NCI-H146 treated with DMSO at 0.1 percent for 48 hours (cell line): ENCODE data around the gene GNAO1.

ENCODE experiments used
- DNase-seq: peaks from one replicate; lab custom pipeline; 2025; ENCODE audit not compliant: unreplicated experiment; lab: John Stamatoyannopoulos, UW

Gene GNAO1

GRCh38 chr16:56284521-56284920, 93.2 kb downstream of the GNAO1 start:
- DNase-seq: no peak

DNA sequence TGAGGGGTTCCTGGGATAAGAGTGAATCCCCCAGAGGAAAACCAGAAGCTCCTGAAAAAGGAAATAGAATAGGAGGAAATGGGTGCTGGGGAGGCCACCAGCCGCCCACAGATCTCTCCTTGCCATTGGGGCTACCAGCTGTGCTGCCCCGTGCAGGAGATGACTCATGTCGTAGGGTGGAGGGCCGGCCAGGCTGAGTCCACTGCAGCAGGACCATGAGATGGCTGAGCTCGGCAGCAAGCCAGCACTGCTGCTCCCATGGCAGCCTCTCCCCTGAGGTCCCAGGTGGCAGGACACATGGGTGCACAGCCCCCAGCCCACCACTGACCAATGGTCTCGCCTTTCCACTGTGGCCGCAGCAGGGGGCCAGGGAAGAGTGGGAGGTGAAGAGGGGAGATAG, 95.5 kb downstream of the GNAO1 start:
- DNase-seq: no peak

GRCh38 chr16:56288019-56288418, 96.7 kb downstream of the GNAO1 start:
- peak; percentile 47 for DNase-seq

- DNase-seq: no peak
Measured at GRCh38 chr16:56289416-56289815, 98.1 kb downstream of the GNAO1 start.

GRCh38 chr16:56289862-56290261, 98.6 kb downstream of the GNAO1 start:
- no peak for DNase-seq

- no peak for DNase-seq
Measured at GRCh38 chr16:56294014-56294413, 102.7 kb downstream of the GNAO1 start.

- no peak for DNase-seq
Measured at GRCh38 chr16:56294579-56294978, 103.3 kb downstream of the GNAO1 start.

GRCh38 chr16:56295059-56295665, 103.9 kb downstream of the GNAO1 start:
- no peak for DNase-seq

GRCh38 chr16:56295739-56296527, 104.6 kb downstream of the GNAO1 start:
- DNase-seq: no peak

DNA sequence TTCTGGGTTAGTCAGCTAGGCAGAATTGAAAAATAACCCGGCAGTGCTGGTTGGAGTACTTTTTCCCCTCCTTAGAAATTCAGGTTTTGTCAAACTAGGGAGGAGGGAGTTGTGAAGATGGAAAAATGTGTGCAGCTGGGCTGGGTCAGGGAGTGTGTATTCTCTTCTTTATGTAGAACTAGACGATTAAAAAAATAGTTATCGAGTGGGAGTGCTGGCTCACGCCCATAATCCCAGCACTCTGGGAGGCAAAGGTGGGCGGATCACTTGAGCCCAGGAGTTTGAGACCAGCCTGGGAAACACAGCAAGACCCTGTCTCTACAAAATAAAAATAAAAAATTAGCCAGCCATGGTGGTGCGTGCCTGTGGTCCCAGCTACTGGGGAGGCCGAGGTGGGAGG, 106.4 kb downstream of the GNAO1 start:
- no peak for DNase-seq

- no peak for DNase-seq
Measured at GRCh38 chr16:56298116-56298515, 106.8 kb downstream of the GNAO1 start.

DNA sequence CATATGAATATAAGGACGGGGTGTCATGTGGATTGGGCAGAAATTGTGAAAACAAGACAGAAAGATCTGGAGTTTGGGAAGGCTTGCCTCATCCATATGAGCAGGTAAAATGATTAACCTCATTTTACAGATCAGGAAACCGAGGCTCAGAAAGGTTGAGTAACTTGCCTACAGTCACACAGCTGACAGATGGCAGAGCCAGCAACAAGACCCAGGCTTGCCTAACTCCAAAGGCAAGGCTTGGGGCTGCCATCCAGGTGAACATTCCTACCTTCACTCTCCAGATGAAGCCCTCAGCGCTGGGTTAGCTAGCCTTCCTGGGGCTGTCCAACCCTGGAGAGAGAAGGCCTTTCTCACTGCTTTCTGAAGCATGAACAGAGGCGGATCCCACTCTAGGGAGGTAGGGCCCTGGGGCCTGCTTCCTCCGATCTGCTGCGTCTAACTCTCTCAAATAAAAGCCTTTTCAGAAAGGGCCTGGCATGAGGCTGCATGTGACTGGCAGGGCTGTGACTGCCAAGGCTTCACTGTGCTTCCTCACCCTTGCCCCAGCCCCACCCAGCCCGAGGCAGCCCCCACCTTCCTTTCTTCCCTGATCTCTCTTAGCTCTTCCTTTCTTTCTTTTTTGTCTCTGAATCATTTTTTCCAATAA, 107.8 kb downstream of the GNAO1 start:
- DNase-seq: no peak

DNA sequence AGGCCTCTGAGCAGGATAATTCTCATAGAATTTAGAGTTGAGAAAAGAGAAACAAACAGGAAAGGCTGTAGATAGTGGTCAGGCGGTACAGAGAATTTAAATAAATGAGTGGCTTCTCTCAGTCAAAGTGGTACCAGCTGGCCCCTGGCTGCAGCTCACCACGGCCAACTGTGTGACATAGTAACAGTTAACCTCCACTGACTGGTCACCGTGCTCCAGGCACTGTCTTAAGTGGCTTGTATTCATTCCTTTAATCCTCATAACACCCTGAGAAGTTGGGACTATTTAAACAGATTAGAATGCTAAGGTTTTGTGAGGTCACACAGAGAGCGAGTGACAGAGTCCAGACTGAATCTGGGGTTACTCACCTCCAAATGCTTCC, 108.9 kb downstream of the GNAO1 start:
- no peak for DNase-seq

DNA sequence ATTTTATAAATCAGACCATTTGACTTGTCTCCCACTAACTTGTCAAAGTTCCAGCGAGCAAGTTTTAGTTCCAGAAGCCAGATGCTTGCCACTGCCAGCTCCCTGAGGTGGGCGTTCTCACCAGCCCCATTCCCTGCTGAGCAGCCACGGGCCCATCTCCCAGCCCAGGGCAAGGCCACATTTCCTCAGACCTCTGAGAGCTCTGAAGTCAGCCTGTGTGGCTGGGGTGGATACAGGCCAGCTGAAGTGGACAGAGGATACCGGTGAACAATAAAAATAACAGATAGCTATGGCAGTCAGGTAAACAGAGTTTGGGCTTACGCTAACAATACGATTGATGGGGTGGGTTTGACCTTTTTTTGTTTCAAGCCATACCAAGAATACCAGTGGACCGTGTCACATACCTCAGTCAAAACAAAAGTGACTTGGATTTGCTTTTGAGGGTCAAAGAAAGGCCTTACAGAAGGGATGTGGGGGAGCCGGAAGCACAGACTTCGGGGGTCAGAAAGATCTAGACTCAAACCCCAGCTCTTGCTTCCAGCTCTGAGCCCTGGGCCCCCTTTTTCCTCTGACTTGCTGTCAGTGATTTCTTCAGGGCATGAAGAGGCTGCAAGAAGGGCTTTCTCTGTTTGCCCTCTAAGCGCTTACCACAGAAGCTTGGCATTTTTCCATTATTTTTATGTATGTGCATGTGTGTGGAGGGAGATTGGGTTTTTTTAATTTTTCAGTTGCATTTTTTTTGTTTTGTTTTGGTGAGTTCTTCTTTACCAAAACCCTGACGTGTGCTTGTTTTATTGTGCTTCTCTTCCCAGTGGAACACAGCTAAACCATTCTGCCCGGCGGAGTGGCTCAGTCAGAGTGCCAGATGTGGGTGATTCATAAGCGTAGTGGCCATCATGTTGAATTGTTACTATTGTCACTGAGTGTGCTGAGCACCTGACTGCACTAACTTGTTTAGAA, 109.9 kb downstream of the GNAO1 start:
- no peak for DNase-seq

- DNase-seq: no peak
Measured at GRCh38 chr16:56302506-56302905, 111.2 kb downstream of the GNAO1 start.

GRCh38 chr16:56303066-56303715, 111.9 kb downstream of the GNAO1 start:
- no peak for DNase-seq

DNA sequence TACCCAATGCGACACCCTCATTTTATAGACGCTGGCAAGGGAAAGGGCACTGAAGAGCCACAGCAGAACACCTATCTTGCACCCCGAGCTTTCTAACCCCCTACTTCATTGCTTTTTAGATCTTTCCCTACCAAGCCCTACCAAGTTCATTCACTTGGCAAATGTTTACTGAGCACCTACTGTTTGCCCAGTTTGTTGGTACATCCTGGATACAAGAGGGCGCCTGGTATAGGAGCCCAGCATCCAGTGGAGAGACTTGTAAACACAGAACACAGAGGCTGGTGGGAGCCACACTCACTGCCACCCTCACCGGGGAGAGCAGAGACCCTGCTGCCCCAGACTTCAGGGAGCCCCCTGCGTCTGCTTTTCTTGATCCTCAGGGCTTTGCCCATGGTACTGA, 112.6 kb downstream of the GNAO1 start:
- no peak for DNase-seq

DNA sequence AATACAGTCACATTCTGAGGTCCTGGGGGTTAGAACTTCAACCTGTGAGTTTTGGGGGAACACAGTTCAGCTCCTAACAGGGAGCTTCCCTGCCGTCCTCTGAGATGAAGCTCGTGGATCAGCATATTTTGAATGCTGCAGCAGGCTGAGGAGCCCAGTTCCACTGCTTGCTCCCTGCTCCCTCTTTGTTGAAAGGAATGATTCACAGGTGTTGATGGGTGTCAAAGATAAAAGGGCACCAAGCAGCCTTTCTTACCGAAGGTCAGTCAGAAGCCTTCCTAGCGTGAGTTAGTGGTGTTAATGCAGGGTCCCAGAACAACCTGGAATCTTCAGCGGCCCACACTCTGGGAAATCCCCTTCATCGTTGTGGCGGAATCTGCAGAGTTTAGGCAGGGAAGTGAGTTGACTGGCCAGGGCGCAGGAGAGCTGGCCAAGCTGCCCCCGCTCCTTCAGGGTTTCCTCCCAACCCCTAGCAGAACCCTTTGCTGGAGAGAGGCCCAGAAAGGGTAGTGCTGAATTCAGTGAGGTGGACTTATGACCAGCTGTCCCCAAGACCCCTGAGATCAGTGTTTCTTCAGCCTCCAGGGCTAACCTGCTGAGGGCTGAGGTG, 114.8 kb downstream of the GNAO1 start:
- no peak for DNase-seq

DNA sequence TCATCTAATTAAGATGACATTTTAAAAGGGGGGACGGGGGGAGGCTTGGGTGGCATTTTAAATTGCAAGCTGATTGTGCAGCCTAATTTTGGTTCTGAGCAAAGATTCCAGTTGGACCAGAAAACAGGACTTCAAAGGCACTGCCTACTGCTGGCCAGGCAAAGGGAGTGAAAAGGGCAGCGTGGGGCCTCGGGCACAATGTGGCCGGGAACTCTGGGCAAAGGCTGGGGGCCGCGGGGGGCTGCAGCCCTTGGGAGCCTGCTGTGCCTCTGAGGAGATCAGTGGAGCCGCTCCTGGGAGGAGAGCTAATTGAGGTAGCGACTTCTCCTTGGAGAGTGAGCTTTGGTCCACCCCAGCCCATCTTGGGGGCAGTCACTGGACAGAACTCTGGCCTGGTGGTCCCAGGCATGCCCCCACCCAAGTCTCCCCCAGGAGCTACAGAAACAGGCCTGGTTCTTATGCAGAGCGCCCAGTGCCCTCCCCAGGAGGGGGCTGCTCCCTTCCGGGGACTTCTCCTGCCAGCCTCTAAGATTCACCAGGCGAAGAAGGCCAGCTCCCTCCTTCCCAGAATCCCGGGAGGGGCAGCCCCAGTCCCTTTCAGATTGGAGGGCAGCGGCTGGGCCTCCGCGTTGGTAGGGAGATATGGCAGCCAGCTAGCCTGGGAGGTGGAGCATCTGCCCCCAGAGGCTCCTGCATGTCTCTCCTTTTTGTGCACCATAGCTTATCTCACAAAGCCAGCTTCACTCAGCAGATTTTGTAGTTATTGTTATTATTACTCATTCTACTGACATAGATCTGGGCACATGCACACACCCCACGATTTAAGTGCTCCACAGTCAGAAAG, 115.6 kb downstream of the GNAO1 start:
- no peak for DNase-seq

DNA sequence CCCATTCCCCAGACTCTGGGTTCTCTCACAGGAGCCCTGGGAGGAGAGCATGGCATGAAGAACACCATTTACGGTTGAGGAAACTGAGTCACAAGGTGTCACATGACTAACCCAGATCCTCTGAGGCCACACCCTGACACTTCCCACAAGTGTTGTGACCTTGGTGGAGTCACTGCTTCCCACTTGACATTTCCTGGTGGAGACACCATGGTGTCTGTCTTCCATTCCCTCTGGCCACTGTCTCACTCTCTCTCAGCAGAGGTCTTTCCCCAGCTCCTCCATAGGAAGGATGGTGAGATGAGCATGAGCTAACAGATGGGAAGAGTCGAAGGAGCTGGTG, 116.2 kb downstream of the GNAO1 start:
- no peak for DNase-seq
